RWPE2 (cell line): ENCODE data around the gene TRPC4.
"Not testable (repeated sequence)": the region's sequence is repeated elsewhere in the genome, so short reads cannot be mapped to it uniquely, and the experiment has no call there.

Experiments used
- ATAC-seq: fragments of 200-7000 bp; cut with Tn5 transposase; 3 replicates; pipeline ENCODE4 v1.9.1; 2021; ENCODE audit warnings: low read depth
- DNase-seq: peaks from one replicate; pipeline ENCODE4 v3.0.0-alpha.2; 2020; ENCODE audit warnings: low spot score
- H3K27ac ChIP-seq: fragments of 450-650 bp; 2 replicates; pipeline ENCODE4 v1.5.1; 2017; ENCODE audit warnings: mild to moderate bottlenecking; ENCODE audit not compliant: poor library complexity, severe bottlenecking
- H3K27me3 ChIP-seq: fragments of 250-450 bp; sonication (Bioruptor Pico); 2 replicates; pipeline ENCODE4 v1.5.1; 2021; ENCODE audit warnings: mild to moderate bottlenecking, moderate library complexity; ENCODE audit not compliant: insufficient read depth, poor library complexity, severe bottlenecking
- H3K36me3 ChIP-seq: fragments of 250-450 bp; sonication (Bioruptor Pico); 2 replicates; pipeline ENCODE4 v1.5.1; 2020; ENCODE audit warnings: low read depth, mild to moderate bottlenecking, moderate library complexity
- H3K4me1 ChIP-seq: fragments of 250-450 bp; sonication (Bioruptor Pico); 2 replicates; pipeline ENCODE4 v1.5.1; 2021; ENCODE audit warnings: mild to moderate bottlenecking, moderate library complexity; ENCODE audit not compliant: insufficient read depth, poor library complexity, severe bottlenecking
- H3K4me3 ChIP-seq: fragments of 250-450 bp; sonication (Bioruptor Pico); 2 replicates; pipeline ENCODE4 v1.5.1; 2021; ENCODE audit warnings: mild to moderate bottlenecking, moderate library complexity; ENCODE audit not compliant: severe bottlenecking
- H3K9me3 ChIP-seq: fragments of 250-450 bp; sonication (Bioruptor Pico); 2 replicates; pipeline ENCODE4 v1.5.1; 2021; ENCODE audit warnings: mild to moderate bottlenecking, moderate library complexity; ENCODE audit not compliant: severe bottlenecking
- CTCF ChIP-seq: fragments of 450-650 bp; IDR thresholded peaks from one replicate; pipeline ENCODE4 v1.5.1; 2017; ENCODE audit warnings: mild to moderate bottlenecking, moderate library complexity; ENCODE audit not compliant: poor library complexity, severe bottlenecking

The TRPC4 gene

GRCh38 chr13:37595162-37595561 lies 274.4 kb downstream of the TRPC4 start:
- DNase-seq: no peak
- Histone ChIP-seq H3K27me3 (no peaks in the 10 kb centered on the region), H3K4me3 (no peak overlapping the region), H3K9me3 (no peaks in the 10 kb centered on the region), H3K4me1 (no peaks in the 10 kb centered on the region), H3K36me3 (no peaks in the 10 kb centered on the region), H3K27ac (no peak overlapping the region)
- no peak for TF ChIP-seq CTCF
- ATAC-seq: no peak

- TF ChIP-seq CTCF: no peak
- no peak overlapping the region for H3K4me3 ChIP-seq
- no peaks in the 10 kb centered on the region for H3K27me3 ChIP-seq
- no peaks in the 10 kb centered on the region for H3K4me1 ChIP-seq
- no peaks in the 10 kb centered on the region for H3K9me3 ChIP-seq
- H3K27ac ChIP-seq: no peak overlapping the region
- no peak for DNase-seq
- ATAC-seq: no peak
- H3K36me3 ChIP-seq: no peaks in the 10 kb centered on the region
Observed at GRCh38 chr13:37594550-37594949, 275.0 kb downstream of the TRPC4 start.

- DNase-seq, H3K27ac ChIP-seq: not testable (repeated sequence)
Observed at GRCh38 chr13:37589381-37589780, 280.2 kb downstream of the TRPC4 start.

GRCh38 chr13:37587236-37587635 lies 282.3 kb downstream of the TRPC4 start:
- Histone ChIP-seq H3K27ac (no peak overlapping the region), H3K36me3 (no peaks in the 10 kb centered on the region), H3K9me3 (no peaks in the 10 kb centered on the region), H3K4me1 (no peaks in the 10 kb centered on the region), H3K27me3 (no peaks in the 10 kb centered on the region), H3K4me3 (no peak overlapping the region)
- DNase-seq (no peak), ATAC-seq (no peak)
- TF ChIP-seq CTCF: no peak

More at GRCh38 chr13:37589381-37589780, 280.2 kb downstream of the TRPC4 start:
- ATAC-seq, H3K36me3 ChIP-seq, H3K9me3 ChIP-seq, H3K27me3 ChIP-seq, H3K4me3 ChIP-seq, H3K4me1 ChIP-seq: not testable (repeated sequence)
